ENCODE measurements around the gene PACRG. TPM values are rescaled to one million over a fixed set of nuclear protein-coding genes. Genes with fewer than 3 reads are reported as not detected.

PACRG gene
- total RNA-seq, 1 experiment from 2014 or later = 0.26 TPM

DNA sequence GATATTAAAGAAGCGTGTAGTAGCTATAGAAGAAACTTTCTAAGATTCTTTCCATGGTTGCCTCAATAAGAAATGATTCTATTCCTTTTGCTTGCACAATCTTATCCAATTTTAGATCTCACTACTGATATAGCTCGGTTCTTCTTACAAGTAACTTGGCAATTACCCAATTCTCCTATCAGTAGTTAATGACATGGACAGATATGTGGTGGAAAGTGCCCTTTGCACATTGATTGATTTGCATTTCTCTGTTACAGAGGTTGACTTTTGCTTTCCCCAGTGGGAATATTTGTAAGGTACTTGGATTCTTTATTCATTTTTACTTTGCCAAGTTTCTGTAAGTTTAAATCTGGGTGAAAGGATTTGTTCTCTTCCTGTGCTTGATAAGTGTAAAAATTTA is 593.0 kb downstream of the PACRG start:
- Histone ChIP-seq H2BK20ac (ENCODE audit: low read depth, low read length, poor library complexity, severe bottlenecking) (no peak overlapping the region), H3K79me2 (ENCODE audit: insufficient read depth, low read length) (no peaks in the 10 kb centered on the region), H3K9ac (ENCODE audit: extremely low read depth, insufficient read length, low read length) (no peak overlapping the region), H3K27me3 (ENCODE audit: insufficient read depth, low read length) (no peaks in the 10 kb centered on the region), H3K9me3 (ENCODE audit: control insufficient read depth, low read depth, low read length) (no peaks in the 10 kb centered on the region), H4K8ac (replicated peaks; ENCODE audit: insufficient read length, low read depth, low read length) (no peak overlapping the region), H3K23me2 (ENCODE audit: insufficient read length, low read depth, low read length, poor library complexity, severe bottlenecking) (no peaks in the 10 kb centered on the region), H3K27ac (ENCODE audit: insufficient read length, low read depth, low read length) (no peak overlapping the region), H3K4me1 (ENCODE audit: insufficient read depth, low read length) (no peaks in the 10 kb centered on the region), H2BK15ac (ENCODE audit: low read depth, low read length) (no peak overlapping the region), H3K4ac (ENCODE audit: low read depth, low read length) (no peak overlapping the region), H2AK5ac (ENCODE audit: insufficient read length, low read length) (no peak overlapping the region), H3K18ac (ENCODE audit: insufficient read length, low read depth, low read length) (no peak overlapping the region), H3K23ac (ENCODE audit: insufficient read length, low read depth, low read length) (no peak overlapping the region), H2BK12ac (ENCODE audit: insufficient read length, low read depth, low read length) (no peak overlapping the region), H4K20me1 (ENCODE audit: control insufficient read depth, insufficient read depth, insufficient read length) (no peaks in the 10 kb centered on the region), H2AFZ (ENCODE audit: low read length) (no peak overlapping the region), H2BK5ac (ENCODE audit: insufficient read length, low read length) (no peak overlapping the region), H3K56ac (ENCODE audit: insufficient read length, low read depth, low read length) (no peak overlapping the region), H3K14ac (ENCODE audit: insufficient read depth, low read length) (no peak overlapping the region), H2BK120ac (ENCODE audit: low read depth, low read length, poor library complexity, severe bottlenecking) (no peak overlapping the region), H3K79me1 (ENCODE audit: insufficient read depth, low read depth, low read length, poor library complexity, severe bottlenecking) (no peaks in the 10 kb centered on the region), H3T11ph (ENCODE audit: low read length) (no peak overlapping the region), H4K5ac (ENCODE audit: insufficient read length, low read depth, low read length) (no peak overlapping the region), H3K4me2 (ENCODE audit: insufficient read depth, insufficient read length, low read length) (no peak overlapping the region), H4K91ac (ENCODE audit: insufficient read length, low read depth, low read length) (no peak overlapping the region)
- no CpG with 5 or more reads among the region's 2 CpGs for WGBS (ENCODE audit: extremely low coverage, insufficient read length, low lambda C conversion rate)
- Mint-ChIP-seq H3K27ac (no peak overlapping the region), H3K36me3 (ENCODE audit: insufficient read depth in 1 of 3, low read depth in 3 of 3) (no peaks in the 10 kb centered on the region), H3K4me3 (no peak overlapping the region), H3K27me3 (ENCODE audit: low read depth) (no peaks in the 10 kb centered on the region; the same call in none of the 2 replicates), H3K4me1 (peaks cover 0 to 3% of the 10 kb centered on the region in 2 experiments; a peak in 1 of 4 replicates), H3K9me3 (no peaks in the 10 kb centered on the region)
- TF ChIP-seq CTCF (conservative IDR thresholded peaks at IDR 0.05) = no peak
- DNase-seq = no peak
